Naive thymus-derived CD4-positive, alpha-beta T cell (primary cell): ENCODE measurements around the gene GRM8. TPM values are rescaled to one million over a fixed set of nuclear protein-coding genes. Genes with fewer than 3 reads are reported as not detected.

Experiments used
- ATAC-seq: fragments of 150-1000 bp; cut with Tn5 transposase; 2 replicates; pipeline ENCODE4 v1.10.0; 2021; ENCODE audit warnings: mild to moderate bottlenecking, moderate library complexity
- CTCF ChIA-PET: fragments of 350-600 bp; sonication (Branson Sonifier 250); formaldehyde crosslinking; loops from one replicate; lab custom pipeline; 2021; ENCODE audit warnings: antibody characterized with exemption; lab: Charles Lee
- POLR2A ChIA-PET: fragments of 350-600 bp; sonication (Branson Sonifier 250); formaldehyde crosslinking; loops from one replicate; lab custom pipeline; 2021; ENCODE audit warnings: antibody characterized with exemption, inconsistent platforms; lab: Charles Lee
- DNase-seq, 9 donors: peaks; one replicate each; pipeline versions ENCODE4 v3.0.0 to v3.0.0-alpha.2; 2020 to 2022; ENCODE audit warnings: mixed read lengths in 1 of 9
- H3K27ac ChIP-seq: one replicate; pipeline ENCODE4 v1.7.0; 2013; ENCODE audit warnings: mild to moderate bottlenecking, low read depth, low read length, moderate library complexity
- H3K27me3 ChIP-seq, 2 donors: one replicate each; pipeline ENCODE4 v1.7.0; 2013; ENCODE audit warnings: low read length in 2 of 2, mild to moderate bottlenecking in 2 of 2, moderate library complexity in 2 of 2; ENCODE audit not compliant: control insufficient read depth in 2 of 2, insufficient read depth in 2 of 2
- H3K36me3 ChIP-seq, 3 experiments: 1 replicate in 2 of 3; 2 replicates in 1 of 3; pipeline ENCODE4 v1.7.0; 2013; ENCODE audit warnings: low read length in 3 of 3, mild to moderate bottlenecking in 3 of 3, moderate library complexity in 1 of 3; ENCODE audit not compliant: insufficient read depth in 3 of 3, control insufficient read depth in 2 of 3
- H3K4me1 ChIP-seq, 2 donors: one replicate each; pipeline ENCODE4 v1.7.0; 2013; ENCODE audit warnings: low read length in 2 of 2, mild to moderate bottlenecking in 2 of 2, moderate library complexity in 1 of 2; ENCODE audit not compliant: control insufficient read depth in 2 of 2, insufficient read depth in 2 of 2
- H3K4me3 ChIP-seq: 2 replicates; pipeline ENCODE4 v1.7.0; 2013; ENCODE audit warnings: mild to moderate bottlenecking, low read length
- H3K9me3 ChIP-seq, 3 experiments: 1 replicate in 2 of 3; 2 replicates in 1 of 3; pipeline ENCODE4 v1.7.0; 2013; ENCODE audit warnings: low read length in 3 of 3; ENCODE audit not compliant: control insufficient read depth in 2 of 3
- H3K27ac Mint-ChIP-seq, 9 donors: one replicate each; pipeline ENCODE4 v1.8.0; 2020 to 2022; ENCODE audit warnings: mixed read lengths in 9 of 9, mild to moderate bottlenecking in 8 of 9, moderate library complexity in 5 of 9, inconsistent platforms in 2 of 9
- H3K27me3 Mint-ChIP-seq, 5 donors: one replicate each; pipeline ENCODE4 v1.8.0; 2021 to 2022; ENCODE audit warnings: mixed read lengths in 5 of 5, mild to moderate bottlenecking in 1 of 5
- H3K36me3 Mint-ChIP-seq, 5 donors: one replicate each; pipeline ENCODE4 v1.8.0; 2020 to 2022; ENCODE audit warnings: mixed read lengths in 5 of 5, mild to moderate bottlenecking in 3 of 5, inconsistent platforms in 1 of 5
- H3K4me1 Mint-ChIP-seq, 7 donors: one replicate each; pipeline ENCODE4 v1.8.0; 2020 to 2022; ENCODE audit warnings: mixed read lengths in 7 of 7, mild to moderate bottlenecking in 3 of 7, inconsistent platforms in 1 of 7
- H3K4me3 Mint-ChIP-seq, 10 donors: one replicate each; pipeline ENCODE4 v1.8.0; 2020 to 2022; ENCODE audit warnings: mild to moderate bottlenecking in 10 of 10, mixed read lengths in 10 of 10, moderate library complexity in 6 of 10, inconsistent platforms in 2 of 10
- H3K9me3 Mint-ChIP-seq, 11 donors: one replicate each; pipeline ENCODE4 v1.8.0; 2020 to 2022; ENCODE audit warnings: mixed read lengths in 11 of 11, mild to moderate bottlenecking in 4 of 11, inconsistent platforms in 1 of 11, moderate library complexity in 1 of 11
- intact Hi-C, 2 donors: fragments of 100-400 bp; cut with micrococcal nuclease; formaldehyde crosslinking; loops; one replicate each; pipeline ENCODE4 v1.15.1; 2023
- polyA plus RNA-seq, 2 donors: library from polyadenylated mRNA; unstranded; fragments of 300-500 nt; fragmentation: Illumina TruSeq; gene quantifications; one replicate each; pipeline ENCODE4 v1.2.3, GENCODE V29; 2021
- total RNA-seq, 6 experiments: library from RNA in 5 of 6; stranded (reverse) in 5 of 6; gene quantifications; 1 replicate in 5 of 6; 2 replicates in 1 of 6; pipeline ENCODE4 v1.2.3 and lab custom pipeline; 2021 to 2026

Gene GRM8
- total and polyA plus RNA-seq, 7 experiments from 2014 or later = not detected

GRCh38 chr7:126959649-126960048 is 293.1 kb downstream of the GRM8 start:
- peaks cover 0 to 5% (median 0%) of the 10 kb centered on the region in 11 donors for H3K9me3 Mint-ChIP-seq
- no peaks in the 10 kb centered on the region for H3K27me3 ChIP-seq
- ChIA-PET CTCF (no interaction called here), POLR2A (no interaction called here)
- no peaks in the 10 kb centered on the region for H3K4me1 ChIP-seq
- H3K27me3 Mint-ChIP-seq = peaks cover 0 to 24% (median 5%) of the 10 kb centered on the region in 5 donors
- ATAC-seq (no peak), DNase-seq (no peak)
- H3K36me3 Mint-ChIP-seq = no peaks in the 10 kb centered on the region
- H3K9me3 ChIP-seq = no peaks in the 10 kb centered on the region
- no peak overlapping the region for H3K27ac Mint-ChIP-seq
- no peak overlapping the region for H3K27ac ChIP-seq
- no peak overlapping the region for H3K4me3 Mint-ChIP-seq
- H3K36me3 ChIP-seq = no peaks in the 10 kb centered on the region
- intact Hi-C loops = no loop called here
- H3K4me3 ChIP-seq = no peak overlapping the region
- H3K4me1 Mint-ChIP-seq = no peaks in the 10 kb centered on the region

GRCh38 chr7:126958367-126958766 is 294.4 kb downstream of the GRM8 start:
- no peak for DNase-seq
- Histone ChIP-seq H3K4me3 (no peak overlapping the region), H3K27ac (no peak overlapping the region), H3K9me3 (no peaks in the 10 kb centered on the region), H3K36me3 (no peaks in the 10 kb centered on the region), H3K27me3 (no peaks in the 10 kb centered on the region), H3K4me1 (no peaks in the 10 kb centered on the region)
- Mint-ChIP-seq H3K27me3 (peaks cover 0 to 18% (median 5%) of the 10 kb centered on the region in 5 donors), H3K27ac (no peak overlapping the region), H3K4me1 (no peaks in the 10 kb centered on the region), H3K9me3 (peaks cover 0 to 5% (median 0%) of the 10 kb centered on the region in 11 donors), H3K4me3 (no peak overlapping the region), H3K36me3 (no peaks in the 10 kb centered on the region)
- CTCF ChIA-PET = interaction anchor here (0.6 to 0.9 kb wide), 2 partner anchors 10 to 33 kb away, joined by 3 read pairs; no protein-coding TSS in a partner anchor
- ATAC-seq = no peak
- intact Hi-C loops = no loop called here
- POLR2A ChIA-PET = no interaction called here

GRCh38 chr7:126957443-126957842 is 295.3 kb downstream of the GRM8 start:
- H3K4me3 Mint-ChIP-seq = no peak overlapping the region

GRCh38 chr7:126953461-126953860 is 299.3 kb downstream of the GRM8 start:
- no peaks in the 10 kb centered on the region for H3K4me1 Mint-ChIP-seq
- POLR2A ChIA-PET = no interaction called here
- ATAC-seq = no peak
- H3K9me3 Mint-ChIP-seq = peaks cover 0 to 3% (median 0%) of the 10 kb centered on the region in 11 donors
- no peaks in the 10 kb centered on the region for H3K36me3 ChIP-seq
- no peak for DNase-seq
- H3K27me3 Mint-ChIP-seq = peaks cover 4 to 7% (median 6%) of the 10 kb centered on the region in 5 donors
- no peaks in the 10 kb centered on the region for H3K4me1 ChIP-seq
- H3K4me3 Mint-ChIP-seq = no peak overlapping the region
- CTCF ChIA-PET = no interaction called here
- H3K9me3 ChIP-seq = no peaks in the 10 kb centered on the region
- H3K36me3 Mint-ChIP-seq = no peaks in the 10 kb centered on the region
- H3K27me3 ChIP-seq = no peaks in the 10 kb centered on the region
- intact Hi-C loops = no loop called here
- no peak overlapping the region for H3K4me3 ChIP-seq
- no peak overlapping the region for H3K27ac Mint-ChIP-seq
- H3K27ac ChIP-seq = no peak overlapping the region

More at GRCh38 chr7:126957443-126957842, 295.3 kb downstream of the GRM8 start:
- Mint-ChIP-seq H3K27me3 (peaks cover 0 to 9% (median 4%) of the 10 kb centered on the region in 5 donors), H3K4me1 (no peaks in the 10 kb centered on the region), H3K36me3 (no peaks in the 10 kb centered on the region), H3K9me3 (peaks cover 0 to 5% (median 0%) of the 10 kb centered on the region in 11 donors), H3K27ac (no peak overlapping the region)
- Histone ChIP-seq H3K27me3 (no peaks in the 10 kb centered on the region), H3K36me3 (no peaks in the 10 kb centered on the region), H3K27ac (no peak overlapping the region), H3K4me3 (no peak overlapping the region), H3K4me1 (no peaks in the 10 kb centered on the region), H3K9me3 (no peaks in the 10 kb centered on the region)
- POLR2A ChIA-PET = no interaction called here
- intact Hi-C loops = no loop called here
- DNase-seq (no peak), ATAC-seq (no peak)
- CTCF ChIA-PET = no interaction called here

- H3K27me3 Mint-ChIP-seq = peaks cover 0 to 7% (median 6%) of the 10 kb centered on the region in 5 donors
- H3K4me1 Mint-ChIP-seq = no peaks in the 10 kb centered on the region
- Histone ChIP-seq H3K9me3 (no peaks in the 10 kb centered on the region), H3K27me3 (no peaks in the 10 kb centered on the region), H3K36me3 (no peaks in the 10 kb centered on the region), H3K27ac (no peak overlapping the region), H3K4me3 (no peak overlapping the region), H3K4me1 (no peaks in the 10 kb centered on the region)
- DNase-seq (no peak), ATAC-seq (no peak)
- no peak overlapping the region for H3K4me3 Mint-ChIP-seq
- H3K36me3 Mint-ChIP-seq = no peaks in the 10 kb centered on the region
- H3K9me3 Mint-ChIP-seq = peaks cover 0 to 2% (median 0%) of the 10 kb centered on the region in 11 donors
- ChIA-PET POLR2A (no interaction called here), CTCF (no interaction called here)
- no peak overlapping the region for H3K27ac Mint-ChIP-seq
- intact Hi-C loops = no loop called here
Measured at GRCh38 chr7:126948664-126949063, 304.1 kb downstream of the GRM8 start.

GRCh38 chr7:126940723-126941307 is 311.9 kb downstream of the GRM8 start:
- Mint-ChIP-seq H3K4me3 (no peak overlapping the region), H3K4me1 (no peaks in the 10 kb centered on the region), H3K36me3 (no peaks in the 10 kb centered on the region), H3K27ac (no peak overlapping the region), H3K9me3 (no peaks in the 10 kb centered on the region), H3K27me3 (no peaks in the 10 kb centered on the region)
- ATAC-seq (no peak), DNase-seq (no peak)
- H3K9me3 ChIP-seq = no peaks in the 10 kb centered on the region
- no peaks in the 10 kb centered on the region for H3K36me3 ChIP-seq
- no peaks in the 10 kb centered on the region for H3K4me1 ChIP-seq
- H3K27me3 ChIP-seq = no peaks in the 10 kb centered on the region
- no peak overlapping the region for H3K27ac ChIP-seq
- CTCF ChIA-PET = no interaction called here
- no peak overlapping the region for H3K4me3 ChIP-seq
- intact Hi-C loops = no loop called here
- POLR2A ChIA-PET = no interaction called here

GRCh38 chr7:126937171-126937570 is 315.6 kb downstream of the GRM8 start:
- CTCF ChIA-PET = no interaction called here
- intact Hi-C loops = no loop called here
- Mint-ChIP-seq H3K4me3 (no peak overlapping the region), H3K4me1 (no peaks in the 10 kb centered on the region), H3K36me3 (no peaks in the 10 kb centered on the region), H3K9me3 (no peaks in the 10 kb centered on the region), H3K27me3 (peaks cover 0 to 8% (median 0%) of the 10 kb centered on the region in 5 donors), H3K27ac (no peak overlapping the region)
- Histone ChIP-seq H3K27ac (no peak overlapping the region), H3K4me1 (no peaks in the 10 kb centered on the region), H3K36me3 (no peaks in the 10 kb centered on the region), H3K27me3 (no peaks in the 10 kb centered on the region), H3K4me3 (no peak overlapping the region), H3K9me3 (no peaks in the 10 kb centered on the region)
- no peak for ATAC-seq
- no peak for DNase-seq
- POLR2A ChIA-PET = no interaction called here
